DND-41 (cell line): Measurements from ENCODE around the gene IFIT1.

ENCODE experiments used
- ATAC-seq: fragments of 200-7000 bp; cut with Tn5 transposase; 3 replicates; pipeline ENCODE4 v1.9.1; 2021; ENCODE audit warnings: low read depth; ENCODE audit not compliant: insufficient read depth
- DNase-seq: peaks from one replicate; pipeline ENCODE4 v3.0.0-alpha.2; 2020
- H2AFZ ChIP-seq: 2 replicates; pipeline ENCODE4 v1.6.0; 2012; ENCODE audit warnings: low read depth, low read length
- H3K27ac ChIP-seq: 2 replicates; pipeline ENCODE4 v1.5.1; 2012; ENCODE audit warnings: low read length, inconsistent platforms
- H3K27me3 ChIP-seq: fragments of 200-600 bp; sonication (generic); 2 replicates; pipeline ENCODE4 v1.6.0; 2012; ENCODE audit warnings: low read length, mild to moderate bottlenecking, inconsistent platforms; ENCODE audit not compliant: insufficient read depth, poor library complexity
- H3K36me3 ChIP-seq: 2 replicates; pipeline ENCODE4 v1.5.1; 2012; ENCODE audit warnings: low read length, inconsistent platforms; ENCODE audit not compliant: insufficient read depth
- H3K4me1 ChIP-seq: 2 replicates; pipeline ENCODE4 v1.5.1; 2012; ENCODE audit warnings: mild to moderate bottlenecking, low read length; ENCODE audit not compliant: insufficient read depth
- H3K4me2 ChIP-seq: 2 replicates; pipeline ENCODE4 v1.6.0; 2012; ENCODE audit warnings: mild to moderate bottlenecking, moderate library complexity, low read length, inconsistent platforms; ENCODE audit not compliant: insufficient read depth
- H3K4me3 ChIP-seq, 2 experiments: fragments of 200-600 bp in 1 of 2; shearing (Covaris generic) in 1 of 2; 2 replicates each; pipeline ENCODE4 v1.5.1; 2012 to 2016; ENCODE audit warnings: inconsistent platforms in 2 of 2, low read length in 2 of 2, mild to moderate bottlenecking in 2 of 2, low read depth in 1 of 2, moderate library complexity in 1 of 2
- H3K79me2 ChIP-seq: 2 replicates; pipeline ENCODE4 v1.6.0; 2012; ENCODE audit warnings: low read length, inconsistent platforms; ENCODE audit not compliant: insufficient read depth
- H3K9ac ChIP-seq: 2 replicates; pipeline ENCODE4 v1.6.0; 2012; ENCODE audit warnings: low read depth, mild to moderate bottlenecking, inconsistent platforms, low read length, moderate library complexity
- H3K9me3 ChIP-seq: 2 replicates; pipeline ENCODE4 v1.5.1; 2012; ENCODE audit warnings: low read length, moderate library complexity, mild to moderate bottlenecking, inconsistent platforms; ENCODE audit not compliant: insufficient read depth, severe bottlenecking
- H4K20me1 ChIP-seq: 2 replicates; pipeline ENCODE4 v1.6.0; 2012; ENCODE audit warnings: low read length; ENCODE audit not compliant: insufficient read depth
- CTCF ChIP-seq: IDR thresholded peaks from 2 replicates; pipeline ENCODE4 v1.5.1; 2012; ENCODE audit warnings: borderline replicate concordance, low read length, moderate library complexity, mild to moderate bottlenecking; ENCODE audit not compliant: poor library complexity, severe bottlenecking; ENCODE audit errors: extremely low read depth
- EZH2 ChIP-seq: IDR thresholded peaks from 3 replicates; pipeline ENCODE4 v1.6.1; 2012; ENCODE audit warnings: borderline replicate concordance, low read depth, mild to moderate bottlenecking, moderate library complexity, low read length, inconsistent platforms; ENCODE audit not compliant: severe bottlenecking

IFIT1 gene

DNA sequence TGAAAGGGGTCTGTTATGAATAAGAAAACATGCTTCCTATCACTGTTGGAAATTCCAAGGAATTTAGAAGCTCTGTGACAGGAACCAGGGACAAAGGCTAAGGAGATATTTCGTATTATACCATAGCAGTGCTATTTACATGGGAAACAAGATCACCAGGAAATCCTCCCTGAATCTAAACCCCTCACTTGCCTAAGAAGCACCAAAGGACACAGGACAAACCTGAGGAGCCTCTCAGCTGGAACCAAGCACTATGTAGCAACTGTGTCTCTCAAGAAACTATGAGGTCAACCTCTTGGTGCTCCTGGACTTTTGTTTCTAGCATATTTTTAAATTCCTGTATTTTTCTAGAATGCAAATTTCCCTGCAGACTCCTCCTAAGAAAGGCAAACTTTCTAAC lies 35.3 kb upstream of the IFIT1 start:
- ATAC-seq (no peak), DNase-seq (no peak)
- Histone ChIP-seq H3K79me2 (no peaks in the 10 kb centered on the region), H3K9ac (no peak overlapping the region), H3K9me3 (no peaks in the 10 kb centered on the region), H3K27ac (no peak overlapping the region), H2AFZ (no peak overlapping the region), H4K20me1 (no peaks in the 10 kb centered on the region), H3K27me3 (no peaks in the 10 kb centered on the region), H3K4me2 (no peak overlapping the region), H3K4me3 (no peak overlapping the region), H3K4me1 (no peaks in the 10 kb centered on the region), H3K36me3 (no peaks in the 10 kb centered on the region)
- TF ChIP-seq CTCF = no peak
- TF ChIP-seq EZH2 = no peak

- no peaks in the 10 kb centered on the region for H3K9me3 ChIP-seq
- no peaks in the 10 kb centered on the region for H3K4me1 ChIP-seq
- no peak overlapping the region for H3K9ac ChIP-seq
- no peak for ATAC-seq
- no peaks in the 10 kb centered on the region for H3K79me2 ChIP-seq
- no peaks in the 10 kb centered on the region for H4K20me1 ChIP-seq
- no peak for DNase-seq
- H3K27ac ChIP-seq = no peak overlapping the region
- no peaks in the 10 kb centered on the region for H3K27me3 ChIP-seq
- no peak overlapping the region for H2AFZ ChIP-seq
- H3K4me2 ChIP-seq = no peak overlapping the region
- H3K4me3 ChIP-seq = no peak overlapping the region
- H3K36me3 ChIP-seq = no peaks in the 10 kb centered on the region
- TF ChIP-seq EZH2 = no peak
- TF ChIP-seq CTCF = no peak
These were observed 34.4 kb upstream of the IFIT1 start for GRCh38 chr10:89357975-89358374.

- Histone ChIP-seq H3K36me3 (no peaks in the 10 kb centered on the region), H3K4me1 (no peaks in the 10 kb centered on the region), H4K20me1 (no peaks in the 10 kb centered on the region), H3K27me3 (no peaks in the 10 kb centered on the region), H3K4me3 (no peak overlapping the region), H2AFZ (no peak overlapping the region), H3K9ac (no peak overlapping the region), H3K4me2 (no peak overlapping the region), H3K27ac (no peak overlapping the region), H3K9me3 (no peaks in the 10 kb centered on the region), H3K79me2 (no peaks in the 10 kb centered on the region)
- ATAC-seq (no peak), DNase-seq (no peak)
- TF ChIP-seq EZH2 (no peak), CTCF (no peak)
These were observed 32.3 kb upstream of the IFIT1 start for GRCh38 chr10:89360157-89360556.

- Histone ChIP-seq H3K79me2 (no peaks in the 10 kb centered on the region), H3K4me1 (no peaks in the 10 kb centered on the region), H3K9ac (no peak overlapping the region), H3K27me3 (no peaks in the 10 kb centered on the region), H3K4me3 (no peak overlapping the region), H3K9me3 (no peaks in the 10 kb centered on the region), H3K36me3 (no peaks in the 10 kb centered on the region), H2AFZ (no peak overlapping the region), H4K20me1 (no peaks in the 10 kb centered on the region), H3K4me2 (no peak overlapping the region), H3K27ac (no peak overlapping the region)
- no peak for DNase-seq
- no peak for ATAC-seq
- TF ChIP-seq CTCF (no peak), EZH2 (no peak)
These were observed 29.5 kb upstream of the IFIT1 start for GRCh38 chr10:89362929-89363328.
